HG03103 (cell line): ENCODE measurements around the gene RAB39B.
"Not testable (repeated sequence)": the region's sequence is repeated elsewhere in the genome, so short reads cannot be mapped to it uniquely, and the experiment has no call there.

ENCODE experiments used
- ATAC-seq: cut with Tn5 transposase; IDR thresholded peaks from one replicate; pipeline ENCODE4 v1.9.1; 2021; ENCODE audit warnings: low read depth; ENCODE audit not compliant: unreplicated experiment

The RAB39B gene

DNA sequence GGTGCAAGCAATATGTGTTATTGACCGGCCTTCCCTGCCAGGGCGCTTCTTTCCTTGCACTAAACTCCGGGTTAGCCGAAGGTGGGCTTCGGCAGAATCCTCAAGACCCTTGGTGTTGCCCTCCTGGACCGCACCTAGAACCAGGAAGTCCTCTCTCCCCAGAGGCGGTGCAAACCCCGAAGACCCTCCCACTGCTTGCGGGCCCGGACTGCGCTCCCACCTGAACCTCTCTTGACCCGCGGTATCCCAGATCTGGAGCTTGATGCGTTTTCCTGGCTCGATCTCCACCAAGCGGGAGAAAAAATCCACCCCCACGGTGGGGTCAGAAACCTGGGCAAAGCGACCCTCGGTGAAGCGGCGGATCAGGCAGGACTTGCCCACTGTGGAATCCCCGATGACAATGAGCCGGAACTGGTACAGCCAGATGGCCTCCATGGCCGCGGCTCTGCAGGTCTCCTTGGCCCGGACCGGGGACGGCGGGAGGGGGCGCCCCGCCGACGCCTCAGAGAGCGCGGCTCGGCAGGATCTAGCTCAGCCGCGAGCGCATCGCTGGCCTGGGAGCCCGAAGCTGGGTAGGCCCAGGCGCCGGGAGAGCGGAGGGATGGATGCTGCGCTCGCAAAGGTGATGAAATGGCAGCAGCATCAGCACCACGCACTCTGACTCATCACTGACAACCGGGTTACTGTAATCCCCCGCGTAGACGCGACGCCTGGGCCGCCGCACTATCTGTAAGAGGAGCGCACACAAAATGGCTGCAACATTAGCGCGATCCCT lies at the start of gene RAB39B:
TSS of gene RAB39B (minus strand) at position 638 of the 775 bp plus-strand sequence. CDS start at position 435, 203 bp downstream.
- peak; percentile 81 for ATAC-seq

- ATAC-seq, result no peak
Observed at GRCh38 chrX:155313766-155314165, 49.5 kb upstream of the RAB39B start.

DNA sequence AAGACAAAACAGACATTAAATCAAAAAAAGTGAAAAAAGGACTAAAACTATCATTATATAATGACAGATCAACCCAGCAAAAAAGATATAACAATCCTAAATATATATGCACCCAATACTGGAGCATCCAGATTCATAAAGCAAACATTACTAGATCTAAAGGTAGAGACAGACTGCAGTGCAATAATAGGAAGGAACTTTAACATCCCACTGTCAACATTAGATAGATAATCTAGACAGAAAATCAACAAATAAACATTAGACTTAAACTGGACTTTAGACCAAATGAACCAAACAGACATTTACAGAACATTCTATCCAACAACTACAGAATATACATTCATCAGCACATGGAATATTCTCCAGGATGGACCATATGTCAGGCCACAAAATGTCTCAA lies 29.5 kb upstream of the RAB39B start:
- ATAC-seq, result no peak

- ATAC-seq, result no peak
Observed at GRCh38 chrX:155279873-155280272, 15.6 kb upstream of the RAB39B start.

GRCh38 chrX:155270969-155271368 lies 6.7 kb upstream of the RAB39B start:
- ATAC-seq, result no peak

DNA sequence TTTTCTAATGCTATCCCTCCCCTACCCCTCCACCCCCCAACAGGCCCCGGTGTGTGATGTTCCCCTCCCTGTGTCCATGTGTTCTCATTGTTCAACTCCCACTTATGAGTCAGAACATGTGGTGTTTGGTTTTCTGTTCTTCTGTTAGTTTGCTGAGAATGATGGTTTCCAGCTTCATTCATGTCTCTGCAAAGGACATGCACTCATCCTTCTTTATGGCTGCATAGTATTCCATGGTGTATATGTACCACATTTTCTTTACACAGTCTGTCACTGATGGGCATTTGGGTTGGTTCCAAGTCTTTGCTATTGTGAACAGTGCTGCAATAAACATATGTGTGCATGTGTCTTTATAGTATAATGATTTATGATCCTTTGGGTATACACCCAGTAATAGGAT lies 3.7 kb upstream of the RAB39B start:
- not testable (repeated sequence) for ATAC-seq

DNA sequence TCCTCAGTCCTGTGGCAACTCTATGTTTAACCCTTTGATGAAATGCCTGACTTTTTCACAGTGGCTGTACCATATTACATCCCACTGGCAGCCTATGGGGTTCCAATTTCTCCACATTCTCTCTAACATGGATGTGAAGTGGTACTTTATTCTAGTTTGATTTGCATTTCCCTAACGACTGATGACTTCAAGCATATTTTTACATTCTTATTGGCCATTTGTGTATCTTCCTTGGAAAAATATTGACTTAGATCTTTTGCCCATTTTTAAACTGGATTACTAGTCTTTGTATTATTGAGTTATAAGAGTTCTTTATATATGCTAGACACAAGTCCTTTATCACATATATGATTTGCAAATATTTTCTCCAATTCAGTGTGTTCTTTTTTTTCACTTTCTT lies 2.1 kb upstream of the RAB39B start:
- ATAC-seq, result no peak

DNA sequence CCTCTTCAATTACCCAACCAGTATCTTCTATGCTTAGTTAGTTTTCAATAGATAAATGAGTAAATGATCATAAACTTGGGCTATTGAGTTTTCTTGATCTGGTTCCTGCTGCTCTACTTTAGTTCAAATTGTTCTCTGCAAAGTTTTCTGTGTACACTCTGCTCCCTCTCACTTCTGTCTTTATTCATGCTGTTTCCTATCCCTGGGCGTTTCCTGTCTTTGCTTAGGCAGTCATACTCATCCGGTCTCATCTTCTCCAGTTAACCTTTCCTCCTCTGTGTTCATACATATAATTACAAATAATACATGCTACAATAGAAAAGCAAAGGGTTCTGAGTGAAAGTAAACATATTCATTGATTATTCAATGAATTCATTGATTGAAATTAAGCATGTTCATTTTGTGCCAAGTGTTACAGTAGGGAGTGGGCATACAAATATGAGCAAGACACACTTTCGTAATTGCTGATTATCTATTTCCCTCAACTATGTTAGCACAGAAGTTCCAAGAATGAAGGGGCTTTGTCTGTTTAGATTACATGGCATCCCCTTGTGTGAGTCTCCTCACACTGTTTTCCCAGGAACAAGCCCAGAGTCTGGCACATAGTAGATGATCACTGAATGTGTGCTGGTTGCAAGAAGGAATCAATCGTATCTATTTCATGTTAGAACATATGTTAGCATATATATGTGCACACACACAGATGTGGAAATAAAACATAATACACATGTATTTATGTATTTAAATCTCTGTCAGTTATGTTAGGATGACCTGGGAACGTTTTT lies 1.1 kb downstream of the RAB39B start:
- no peak for ATAC-seq

- ATAC-seq, result no peak
Observed at GRCh38 chrX:155259752-155260151, 4.5 kb downstream of the RAB39B start.

DNA sequence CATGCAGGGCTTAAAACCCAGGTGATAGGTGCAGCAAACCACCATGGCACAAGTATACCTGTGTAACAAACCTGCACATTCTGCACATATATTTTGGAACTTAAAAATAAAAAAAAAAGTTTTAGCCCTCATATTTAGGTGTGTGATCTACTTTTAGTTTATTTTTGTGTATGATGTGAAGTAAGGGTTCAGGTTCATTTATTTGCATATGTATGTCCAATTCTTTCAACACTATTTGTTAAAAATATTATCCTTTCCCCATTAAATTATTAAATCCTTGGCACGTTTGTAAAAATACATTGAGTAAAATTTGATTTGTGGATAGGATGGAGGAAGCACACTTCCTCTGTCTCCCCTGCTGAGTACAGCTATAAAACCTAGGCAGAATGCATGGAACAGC lies 12.9 kb downstream of the RAB39B start:
- ATAC-seq, result no peak

GRCh38 chrX:155247497-155247896 lies 16.8 kb downstream of the RAB39B start:
- ATAC-seq, result no peak

GRCh38 chrX:155246748-155247147 lies 17.5 kb downstream of the RAB39B start:
- ATAC-seq, result no peak

DNA sequence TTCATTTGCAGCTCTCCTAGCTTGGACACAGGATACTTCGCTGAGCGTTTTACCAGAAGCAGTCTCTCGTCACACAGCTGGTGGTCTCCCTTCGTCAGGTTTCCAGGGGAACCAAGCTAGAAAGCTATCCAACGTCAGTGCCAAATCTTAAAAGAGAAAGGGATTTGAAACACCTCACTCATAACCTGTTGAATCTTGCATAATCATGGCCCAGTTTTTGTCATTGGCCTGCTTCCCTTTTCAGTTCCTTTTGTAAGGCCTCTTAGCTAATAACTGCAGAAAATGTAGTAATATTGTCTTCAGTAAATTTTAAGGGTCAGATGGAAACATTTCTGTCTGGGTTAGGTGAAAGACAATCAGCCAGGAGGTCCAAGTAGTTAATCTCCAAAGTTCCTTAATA lies 22.0 kb downstream of the RAB39B start:
- no peak for ATAC-seq

GRCh38 chrX:155237719-155238118 lies 26.6 kb downstream of the RAB39B start:
- ATAC-seq, result no peak

DNA sequence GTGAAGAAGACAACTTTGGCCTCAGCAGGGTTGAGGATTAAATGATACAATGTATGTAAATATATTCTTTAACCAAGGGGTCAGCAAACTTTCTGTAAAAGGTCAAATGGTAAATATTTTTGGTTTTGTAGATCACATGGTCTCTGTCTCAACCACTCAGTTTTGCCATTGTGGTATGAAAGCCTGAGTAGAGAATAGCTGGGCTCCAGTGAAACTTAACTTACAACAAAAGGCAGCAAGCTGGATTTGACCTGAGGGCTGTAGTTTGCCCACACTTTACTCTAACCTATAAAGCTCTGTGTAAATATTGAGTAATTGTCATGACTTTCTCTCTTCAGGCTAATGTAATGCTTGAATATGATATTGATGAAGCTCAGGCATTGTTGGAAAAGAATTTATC lies 28.4 kb downstream of the RAB39B start:
- no peak for ATAC-seq

- peak; percentile 65 for ATAC-seq
Observed at GRCh38 chrX:155231163-155231562, 33.1 kb downstream of the RAB39B start.

DNA sequence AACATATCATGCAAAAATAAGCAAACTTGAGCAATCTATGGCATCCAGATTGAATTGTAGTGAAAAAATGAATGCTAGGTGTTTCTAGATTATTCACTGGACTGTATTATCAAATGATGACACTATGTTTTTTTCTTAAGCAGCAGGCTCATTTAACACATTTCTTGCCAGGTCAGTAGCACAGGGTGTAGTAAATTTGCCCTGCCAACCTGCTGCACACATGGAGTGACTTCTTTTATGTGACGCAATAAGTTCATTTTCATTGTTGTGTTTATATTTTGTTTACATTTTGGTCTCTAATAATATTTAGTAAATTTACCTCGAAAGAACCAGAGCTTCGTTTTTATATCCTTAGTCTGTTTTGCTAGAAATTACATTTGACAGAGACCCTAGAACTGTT lies 38.5 kb downstream of the RAB39B start:
- ATAC-seq, result no peak

DNA sequence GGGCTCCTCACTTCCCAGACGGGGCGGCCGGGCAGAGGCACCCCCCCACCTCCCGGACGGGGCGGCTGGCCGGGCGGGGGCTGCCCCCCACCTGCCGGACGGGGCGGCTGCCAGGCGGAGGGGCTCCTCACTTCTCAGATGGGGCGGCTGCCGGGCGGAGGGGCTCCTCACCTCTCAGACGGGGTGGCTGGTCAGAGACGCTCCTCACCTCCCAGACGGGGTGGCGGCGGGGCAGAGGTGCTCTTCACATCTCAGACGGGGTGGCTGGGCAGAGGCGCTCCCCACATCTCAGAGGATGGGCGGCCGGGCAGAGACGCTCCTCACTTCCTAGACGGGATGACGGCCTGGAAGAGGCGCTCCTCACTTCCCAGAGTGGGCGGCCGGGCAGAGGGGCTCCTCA lies 40.5 kb downstream of the RAB39B start:
- ATAC-seq, result not testable (repeated sequence)

GRCh38 chrX:155221351-155221750 lies 42.9 kb downstream of the RAB39B start:
- ATAC-seq, result no peak

GRCh38 chrX:155218777-155219176 lies 45.5 kb downstream of the RAB39B start:
- no peak for ATAC-seq

DNA sequence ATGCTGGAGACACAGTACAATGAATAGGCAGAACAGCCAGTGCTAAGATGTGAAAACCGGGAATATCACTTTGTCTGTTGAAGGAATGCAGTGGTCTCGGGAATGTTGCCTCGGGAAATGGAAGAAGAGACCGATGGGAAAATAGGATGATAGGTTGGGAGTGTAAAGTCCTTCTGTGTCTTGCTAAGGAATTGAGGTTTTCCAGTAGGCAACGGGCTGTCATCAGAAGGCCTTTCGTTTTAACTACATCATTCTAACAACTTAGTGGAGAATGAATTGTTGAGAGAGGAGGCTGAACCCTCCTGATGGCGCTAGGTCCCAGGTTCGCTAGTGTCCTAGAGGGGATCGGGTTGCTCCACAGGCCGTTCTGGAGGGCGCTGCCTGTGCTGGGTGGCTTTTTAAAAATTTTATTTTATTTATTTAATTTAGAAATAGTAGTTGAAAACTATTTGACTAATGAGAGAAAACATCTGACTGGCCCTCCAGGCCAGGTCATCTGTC lies 47.3 kb downstream of the RAB39B start:
- no peak for ATAC-seq
